ENCODE measurements around the gene RNF146. TPM values are rescaled to one million over a fixed set of nuclear protein-coding genes. Genes with fewer than 3 reads are reported as not detected.
A peak's percentile ranks its signal among the peaks of the same experiment; 100 is the strongest.

Gene RNF146
- total and polyA plus RNA-seq, 9 of the 15 experiments (the other 6 are each of a cell fraction or from before 2014, with no cell fraction given) = 8.4 to 30.5 (median 17.5) TPM

GRCh38 chr6:127276331-127276730 is 9.7 kb downstream of the RNF146 start (continued):
- TF ChIP-seq ARID1B (IDR thresholded peaks at IDR 0.05) (peak; percentile 67), VEZF1 (CRISPR knock-in tag; IDR thresholded peaks at IDR 0.05) (0 out of 2 replicates have a peak, but pooled peaks have one; percentile 34)

GRCh38 chr6:127277878-127278843 is 11.5 kb downstream of the RNF146 start:
- 83% methylated on average over 3 of the region's 3 CpGs for WGBS (ENCODE audit: insufficient coverage, low coverage, missing lambda C conversion rate)
- intact Hi-C loops (cut with micrococcal nuclease) (no loop called here), in situ Hi-C loops (cut with MboI) (loop anchor here (10.0 kb wide), 1 partner anchor 1493 kb away; no protein-coding TSS in a partner anchor)
- Histone ChIP-seq H3K9me3 (replicated peaks; ENCODE audit: control insufficient read depth, insufficient read depth, low read depth, low read length) (no peaks in the 10 kb centered on the region), H3K9ac (ENCODE audit: insufficient read depth in 1 of 2, low read depth in 2 of 2, low read length in 2 of 2) (no peak overlapping the region), H3K4me1 (replicated peaks in 1 of 2; ENCODE audit: control insufficient read depth in 2 of 2, insufficient read depth in 2 of 2, low read length in 2 of 2) (peaks cover 4 to 10% of the 10 kb centered on the region in 2 experiments; a peak in 3 of 5 replicates), H3K4me2 (ENCODE audit: insufficient read depth, low read length) (no peak overlapping the region), H3K27ac (ENCODE audit: extremely low read depth, low read depth, low read length) (no peak overlapping the region), H3K4me3 (no peak overlapping the region), H4K20me1 (replicated peaks; ENCODE audit: control insufficient read depth, insufficient read depth, low read length) (no peaks in the 10 kb centered on the region; the same call in 1 of the 2 replicates), H3K36me3 (ENCODE audit: control insufficient read depth, insufficient read depth, low read length) (peaks cover 21% of the 10 kb centered on the region; the same call in 1 of the 3 replicates), H3K79me2 (ENCODE audit: control insufficient read depth, insufficient read depth, low read length) (peaks cover 31% of the 10 kb centered on the region), H3K9me1 (ENCODE audit: control insufficient read depth, insufficient read depth, low read length) (no peaks in the 10 kb centered on the region), H2AFZ (ENCODE audit: low read depth, low read length) (no peak overlapping the region), H3K27me3 (ENCODE audit: control insufficient read depth in 2 of 2, insufficient read depth in 2 of 2, low read length in 2 of 2) (no peaks in the 10 kb centered on the region)
- no peak for TF ChIP-seq GTF3C2 (IDR thresholded peaks at IDR 0.05; ENCODE audit: borderline replicate concordance, extremely low read depth, insufficient read length)
- 0 out of 2 replicates have a peak, but pooled peaks have one; percentile 17 for TF ChIP-seq CEBPB (tag; IDR thresholded peaks at IDR 0.05)
- FAIRE-seq (no peak), ATAC-seq (no peak), DNase-seq (ENCODE audit: extremely low read depth in 1 of 4, low spot score in 3 of 4) (no peak)
- BruUV-seq (replicated peaks) = no TSS peak
- ChIA-PET CTCF (ENCODE audit: low intra/inter-chr PET ratio) (no interaction called here), POLR2A (interaction anchor here (1.0 kb wide), 1 partner anchor 12 kb away, joined by 3 read pairs; no protein-coding TSS in a partner anchor)
